ENCODE measurements around the gene RNPEP. TPM values are rescaled to one million over a fixed set of nuclear protein-coding genes. Genes with fewer than 3 reads are reported as not detected.

The RNPEP gene
- total RNA-seq, 1 donor: 93.7 TPM

GRCh38 chr1:201941420-201942128 lies 40.9 kb upstream of the RNPEP start:
- no peak overlapping the region for H3K4me3 ChIP-seq (ENCODE audit: low read depth, low read length)
- peak; percentile 67 for DNase-seq (ENCODE audit: low read depth)
- TF ChIP-seq CTCF (IDR thresholded peaks at IDR 0.05; ENCODE audit: insufficient read depth, low read depth, low read length): no peak

GRCh38 chr1:201942129-201942495 lies 40.3 kb upstream of the RNPEP start:
- DNase-seq (ENCODE audit: low read depth): no peak
- no peak for TF ChIP-seq CTCF (IDR thresholded peaks at IDR 0.05; ENCODE audit: insufficient read depth, low read depth, low read length)
- no peak overlapping the region for H3K4me3 ChIP-seq (ENCODE audit: low read depth, low read length)

- no peak for DNase-seq (ENCODE audit: low read depth)
- peak overlapping the region; percentile 79 for H3K4me3 ChIP-seq (ENCODE audit: low read depth, low read length)
- TF ChIP-seq CTCF (IDR thresholded peaks at IDR 0.05; ENCODE audit: insufficient read depth, low read depth, low read length): no peak
Observed at GRCh38 chr1:201944002-201944401, 38.4 kb upstream of the RNPEP start.

- no peak for TF ChIP-seq CTCF (IDR thresholded peaks at IDR 0.05; ENCODE audit: insufficient read depth, low read depth, low read length)
- H3K4me3 ChIP-seq (ENCODE audit: low read depth, low read length): peak overlapping the region; percentile 79
- DNase-seq (ENCODE audit: low read depth): no peak
Observed at GRCh38 chr1:201944639-201945038, 37.8 kb upstream of the RNPEP start.

- peak overlapping the region; percentile 79 for H3K4me3 ChIP-seq (ENCODE audit: low read depth, low read length)
- DNase-seq (ENCODE audit: low read depth): no peak
- TF ChIP-seq CTCF (IDR thresholded peaks at IDR 0.05; ENCODE audit: insufficient read depth, low read depth, low read length): peak; percentile 43
Observed at GRCh38 chr1:201945157-201945556, 37.3 kb upstream of the RNPEP start.

- DNase-seq (ENCODE audit: low read depth): no peak
- TF ChIP-seq CTCF (IDR thresholded peaks at IDR 0.05; ENCODE audit: insufficient read depth, low read depth, low read length): no peak
Observed at GRCh38 chr1:201945863-201946223, 36.6 kb upstream of the RNPEP start.

More at GRCh38 chr1:201945863-201946223, 36.6 kb upstream of the RNPEP start:
- H3K4me3 ChIP-seq (ENCODE audit: low read depth, low read length): peak overlapping the region; percentile 79

All from fibroblast of villous mesenchyme (primary cell).